Esophagus muscularis mucosa (tissue), 3 donors: ENCODE data around the gene PPP6R1.

Source experiments
- CTCF ChIP-seq, 3 experiments: fragments of 200-600 bp in 2 of 3; fragments of 450-650 bp in 1 of 3; sonication (generic) in 2 of 3; IDR thresholded peaks; one replicate each; pipeline ENCODE4 v1.5.1; 2017 to 2019; ENCODE audit warnings: antibody characterized with exemption in 3 of 3, mild to moderate bottlenecking in 2 of 3, moderate library complexity in 1 of 3
- POLR2A ChIP-seq: fragments of 450-650 bp; IDR thresholded peaks from one replicate; pipeline ENCODE4 v1.6.1; 2017; ENCODE audit warnings: antibody characterized with exemption, moderate library complexity, mild to moderate bottlenecking, low read depth

GRCh38 chr19:55241935-55242464 lies 16.8 kb downstream of the PPP6R1 start:
- TF ChIP-seq CTCF (IDR thresholded peaks at IDR 0.05) (no peak), POLR2A (no peak)
